MCF 10A (cell line): Measurements from ENCODE around the gene ITK. TPM values are rescaled to one million over a fixed set of nuclear protein-coding genes. Genes with fewer than 3 reads are reported as not detected.
A peak's percentile ranks its signal among the peaks of the same experiment; 100 is the strongest.

Source experiments
- BruUV-seq: library from RNA; stranded (reverse); fragments of 400-500 nt; replicated peaks from 2 replicates; lab custom pipeline; 2021; lab: Mats Ljungman, UMichigan
- CTCF ChIA-PET: fragments of 300-600 bp; sonication (Branson Sonifier 250); formaldehyde crosslinking; extraction: SDS; loops from one replicate; lab custom pipeline; 2021; ENCODE audit warnings: antibody characterized with exemption, inconsistent platforms; lab: Yijun Ruan, JAX
- POLR2A ChIA-PET: fragments of 300-600, 350-650 bp; sonication (Branson Sonifier 250); formaldehyde crosslinking; extraction: SDS; loops from one replicate; lab custom pipeline; 2020; ENCODE audit warnings: antibody characterized with exemption, inconsistent platforms; lab: Yijun Ruan, JAX
- DNase-seq: peaks from one replicate; pipeline ENCODE4 v3.0.0-alpha.2; 2018; ENCODE audit not compliant: unreplicated experiment
- H3K27ac Mint-ChIP-seq: one replicate; pipeline ENCODE4 v1.8.0; 2022; ENCODE audit warnings: mild to moderate bottlenecking, low read depth, mixed read lengths; ENCODE audit not compliant: unreplicated experiment
- H3K27me3 Mint-ChIP-seq: one replicate; pipeline ENCODE4 v1.8.0; 2022; ENCODE audit warnings: mixed read lengths; ENCODE audit not compliant: insufficient read depth, unreplicated experiment
- H3K36me3 Mint-ChIP-seq: one replicate; pipeline ENCODE4 v1.8.0; 2022; ENCODE audit warnings: mild to moderate bottlenecking, moderate library complexity, mixed read lengths; ENCODE audit not compliant: insufficient read depth, unreplicated experiment
- H3K4me1 Mint-ChIP-seq: one replicate; pipeline ENCODE4 v1.8.0; 2022; ENCODE audit warnings: mixed read lengths; ENCODE audit not compliant: insufficient read depth, unreplicated experiment
- H3K4me3 Mint-ChIP-seq: one replicate; pipeline ENCODE4 v1.8.0; 2022; ENCODE audit warnings: mild to moderate bottlenecking, moderate library complexity, mixed read lengths; ENCODE audit not compliant: unreplicated experiment
- H3K9me3 Mint-ChIP-seq: one replicate; pipeline ENCODE4 v1.8.0; 2022; ENCODE audit warnings: mixed read lengths; ENCODE audit not compliant: unreplicated experiment
- CTCF ChIP-seq: fragments of 200-600 bp; IDR thresholded peaks from one replicate; pipeline ENCODE4 v1.8.0; 2022; ENCODE audit warnings: antibody characterized with exemption, mild to moderate bottlenecking; ENCODE audit not compliant: unreplicated experiment
- intact Hi-C: fragments of 100-400 bp; cut with micrococcal nuclease; formaldehyde crosslinking; loops from 2 replicates; pipeline ENCODE4 v1.14.1; 2022
- total RNA-seq: library from RNA; stranded (reverse); gene quantifications from 2 replicates; pipeline ENCODE4 v1.2.3, GENCODE V29; 2022

ITK gene
- total RNA-seq, 1 experiment from 2014 or later, result not detected

- peak; percentile 53 for DNase-seq
- ChIA-PET CTCF (interaction anchor here (0.6 to 1.5 kb wide), 5 partner anchors 23 to 54 kb away, joined by 3 to 4 read pairs (median 3); no protein-coding TSS in a partner anchor), POLR2A (interaction anchor here (1.0 to 6.4 kb wide), 4 partner anchors 9 to 17 kb away, joined by 3 to 32 read pairs (median 8); partner anchors contain the start of gene CYFIP2)
- H3K4me3 Mint-ChIP-seq, result no peak overlapping the region
- H3K27me3 Mint-ChIP-seq, result no peaks in the 10 kb centered on the region
- no TSS peak for BruUV-seq
- no peaks in the 10 kb centered on the region for H3K9me3 Mint-ChIP-seq
- no peak for TF ChIP-seq CTCF
- intact Hi-C loops, result no loop called here
- H3K36me3 Mint-ChIP-seq, result no peaks in the 10 kb centered on the region
- H3K27ac Mint-ChIP-seq, result peak overlapping the region; percentile 44
- peaks cover 25% of the 10 kb centered on the region for H3K4me1 Mint-ChIP-seq
Observed at GRCh38 chr5:157280927-157281326, 100.3 kb downstream of the ITK start.

- Mint-ChIP-seq H3K4me1 (peaks cover 25% of the 10 kb centered on the region), H3K4me3 (no peak overlapping the region), H3K27ac (no peak overlapping the region), H3K27me3 (no peaks in the 10 kb centered on the region), H3K9me3 (no peaks in the 10 kb centered on the region), H3K36me3 (peaks cover under 1% of the 10 kb centered on the region)
- intact Hi-C loops, result no loop called here
- no TSS peak for BruUV-seq
- ChIA-PET CTCF (interaction anchor here (1.4 to 1.5 kb wide), 2 partner anchors 28 to 29 kb away, joined by 3 to 4 read pairs; no protein-coding TSS in a partner anchor), POLR2A (no interaction called here)
- TF ChIP-seq CTCF, result no peak
- no peak for DNase-seq
Observed at GRCh38 chr5:157282150-157282549, 101.5 kb downstream of the ITK start.

- Mint-ChIP-seq H3K27ac (no peak overlapping the region), H3K36me3 (peaks cover 13% of the 10 kb centered on the region), H3K9me3 (no peaks in the 10 kb centered on the region), H3K4me3 (no peak overlapping the region), H3K27me3 (no peaks in the 10 kb centered on the region), H3K4me1 (peaks cover 19% of the 10 kb centered on the region)
- CTCF ChIA-PET, result interaction anchor here (1.3 to 5.6 kb wide), 2 partner anchors 12 to 30 kb away, joined by 4 to 31 read pairs; no protein-coding TSS in a partner anchor
- POLR2A ChIA-PET, result interaction anchor here (0.7 to 1.5 kb wide), 3 partner anchors 10 to 16 kb away, joined by 3 to 4 read pairs (median 3); no protein-coding TSS in a partner anchor
- no peak for TF ChIP-seq CTCF
- BruUV-seq, result no TSS peak
- intact Hi-C loops, result no loop called here
- DNase-seq, result no peak
Observed at GRCh38 chr5:157283434-157283833, 102.8 kb downstream of the ITK start.

- Mint-ChIP-seq H3K4me3 (no peak overlapping the region), H3K27me3 (no peaks in the 10 kb centered on the region), H3K4me1 (peaks cover 19% of the 10 kb centered on the region), H3K36me3 (peaks cover 13% of the 10 kb centered on the region), H3K9me3 (no peaks in the 10 kb centered on the region), H3K27ac (no peak overlapping the region)
- no TSS peak for BruUV-seq
- TF ChIP-seq CTCF, result no peak
- ChIA-PET POLR2A (interaction anchor here (1.5 kb wide), 1 partner anchor 13 kb away, joined by 3 read pairs; no protein-coding TSS in a partner anchor), CTCF (interaction anchor here (0.6 to 5.6 kb wide), 6 partner anchors 10 to 384 kb away, joined by 3 to 31 read pairs (median 4); no protein-coding TSS in a partner anchor)
- intact Hi-C loops, result no loop called here
- DNase-seq, result no peak
Observed at GRCh38 chr5:157284458-157285212, 104.0 kb downstream of the ITK start.
